K562 (cell line): ENCODE results near the gene SDHAF3. TPM values are rescaled to one million over a fixed set of nuclear protein-coding genes. Genes with fewer than 3 reads are reported as not detected.

Experiments used
- ATAC-seq: fragments of 200-7000 bp; cut with Tn5 transposase; 3 replicates; pipeline ENCODE4 v1.9.1; 2020; ENCODE audit warnings: moderate library complexity
- BruUV-seq: library from RNA; stranded (reverse); fragments of 400-500 nt; replicated peaks from 2 replicates; lab custom pipeline; 2021; lab: Mats Ljungman, UMichigan
- CTCF ChIA-PET: fragments of 300-600 bp; formaldehyde crosslinking; extraction: SDS; loops from one replicate; lab custom pipeline; 2021; ENCODE audit warnings: low intra/inter-chr PET ratio; lab: Yijun Ruan, JAX
- POLR2A ChIA-PET: fragments of 300-600, 350-650 bp; sonication (Branson Sonifier 250); formaldehyde crosslinking; extraction: SDS; loops from one replicate; lab custom pipeline; 2021; ENCODE audit warnings: antibody characterized with exemption, inconsistent platforms; lab: Yijun Ruan, JAX
- DNase-seq, 4 experiments: peaks; one replicate each; pipeline versions ENCODE4 v3.0.0 to v3.0.0-alpha.2; 2011 to 2018; ENCODE audit warnings: low spot score in 3 of 4, mixed read lengths in 3 of 4; ENCODE audit errors: extremely low read depth in 1 of 4
- FAIRE-seq: peaks from 2 replicates; lab custom pipeline; 2011; peaks lifted over from hg19 to GRCh38; lab: Jason Lieb, UNC
- H2AFZ ChIP-seq: 2 replicates; pipeline ENCODE4 v1.6.0; 2011; ENCODE audit warnings: low read depth, low read length, control low read depth, inconsistent platforms
- H3K27ac ChIP-seq: fragments of 200-600 bp; 3 replicates; pipeline ENCODE4 v1.8.0; 2011; ENCODE audit warnings: low read depth, mild to moderate bottlenecking, control low read depth, inconsistent platforms, low read length, moderate library complexity, mixed read lengths; ENCODE audit errors: extremely low read depth
- H3K27me3 ChIP-seq, 2 experiments: fragments of 300-600 bp in 1 of 2; 2 replicates in 1 of 2; 3 replicates in 1 of 2; pipeline versions ENCODE4 v1.6.0 to v1.8.0; 2011; ENCODE audit warnings: inconsistent platforms in 2 of 2, low read length in 2 of 2, mild to moderate bottlenecking in 1 of 2, mixed read lengths in 1 of 2, moderate library complexity in 1 of 2; ENCODE audit not compliant: control insufficient read depth in 2 of 2, insufficient read depth in 2 of 2
- H3K36me3 ChIP-seq: fragments of 300-600 bp; 3 replicates; pipeline ENCODE4 v1.8.0; 2011; ENCODE audit warnings: mild to moderate bottlenecking, low read length, inconsistent platforms; ENCODE audit not compliant: control insufficient read depth, insufficient read depth
- H3K4me1 ChIP-seq, 2 experiments: fragments of 200-600 bp in 1 of 2; replicated peaks in 1 of 2; 2 replicates in 1 of 2; 3 replicates in 1 of 2; pipeline versions ENCODE4 v1.5.1 to v1.8.0; 2011; ENCODE audit warnings: inconsistent platforms in 2 of 2, low read length in 2 of 2, mild to moderate bottlenecking in 1 of 2, mixed read lengths in 1 of 2, moderate library complexity in 1 of 2; ENCODE audit not compliant: control insufficient read depth in 2 of 2, insufficient read depth in 2 of 2
- H3K4me2 ChIP-seq: 2 replicates; pipeline ENCODE4 v1.6.1; 2011; ENCODE audit warnings: low read length, control low read depth, inconsistent platforms, mixed read lengths; ENCODE audit not compliant: insufficient read depth
- H3K4me3 ChIP-seq: fragments of 200-600 bp; sonication (generic), shearing (Covaris generic); 2 replicates; pipeline ENCODE4 v1.5.1; 2016; ENCODE audit warnings: control low read depth, inconsistent platforms
- H3K79me2 ChIP-seq: fragments of 200-600 bp; 3 replicates; pipeline ENCODE4 v1.8.0; 2011; ENCODE audit warnings: low read length, inconsistent platforms; ENCODE audit not compliant: control insufficient read depth, insufficient read depth
- H3K9ac ChIP-seq, 2 experiments: 2 replicates each; pipeline versions ENCODE4 v1.6.0 to v1.6.1; 2011; ENCODE audit warnings: low read depth in 2 of 2, low read length in 2 of 2, control low read depth in 1 of 2, inconsistent platforms in 1 of 2, mild to moderate bottlenecking in 1 of 2, mixed read lengths in 1 of 2; ENCODE audit not compliant: insufficient read depth in 1 of 2
- H3K9me1 ChIP-seq: one replicate; pipeline ENCODE4 v1.6.0; 2011; ENCODE audit warnings: inconsistent platforms, mild to moderate bottlenecking, low read length, moderate library complexity; ENCODE audit not compliant: control insufficient read depth, insufficient read depth
- H3K9me3 ChIP-seq: replicated peaks from 2 replicates; pipeline ENCODE4 v1.5.1; 2011; ENCODE audit warnings: low read depth, low read length, inconsistent platforms; ENCODE audit not compliant: control insufficient read depth, insufficient read depth
- H4K20me1 ChIP-seq: replicated peaks from 2 replicates; pipeline ENCODE4 v1.6.1; 2011; ENCODE audit warnings: low read length, inconsistent platforms, mixed read lengths; ENCODE audit not compliant: control insufficient read depth, insufficient read depth
- CREB3L1 ChIP-seq: fragments of 450-650 bp; IDR thresholded peaks from 2 replicates; pipeline ENCODE4 v1.6.1; 2014; ENCODE audit warnings: low read depth, mild to moderate bottlenecking, moderate library complexity, borderline replicate concordance
- CTCF ChIP-seq, 3 experiments: IDR thresholded peaks in 2 of 3; conservative IDR thresholded peaks in 1 of 3; 2 replicates each; pipeline ENCODE4 v1.5.1; 2011 to 2012; ENCODE audit warnings: low read length in 3 of 3, mild to moderate bottlenecking in 3 of 3, control low read depth in 2 of 3, improper control_type of control experiment in 1 of 3, inconsistent platforms in 1 of 3, low read depth in 1 of 3, mixed read lengths in 1 of 3, moderate library complexity in 1 of 3; ENCODE audit not compliant: insufficient read depth in 2 of 3
- HNRNPUL1 ChIP-seq: fragments of 200-400 bp; formaldehyde crosslinking; IDR thresholded peaks from 2 replicates; pipeline ENCODE4 v1.6.1; 2017; ENCODE audit warnings: low read length
- KHSRP ChIP-seq: fragments of 450-650 bp; IDR thresholded peaks from 2 replicates; pipeline ENCODE4 v1.6.1; 2017
- L3MBTL2 ChIP-seq: fragments of 450-650 bp; IDR thresholded peaks from 2 replicates; pipeline ENCODE4 v1.6.1; 2016; ENCODE audit warnings: mild to moderate bottlenecking, moderate library complexity
- MXD1 ChIP-seq: fragments of 250-450 bp; sonication (Bioruptor Pico); IDR thresholded peaks from 2 replicates; pipeline ENCODE4 v1.8.0; 2021; ENCODE audit warnings: borderline replicate concordance, mild to moderate bottlenecking, moderate library complexity; ENCODE audit not compliant: poor library complexity, severe bottlenecking
- NFXL1 ChIP-seq: fragments of 450-650 bp; formaldehyde crosslinking; IDR thresholded peaks from 2 replicates; pipeline ENCODE4 v1.4.0; 2021; ENCODE audit warnings: mild to moderate bottlenecking
- TBP ChIP-seq: optimal IDR thresholded peaks from 2 replicates; pipeline ENCODE3; 2011; ENCODE audit warnings: low read depth, low read length, improper control_type of control experiment
- XRCC3 ChIP-seq: fragments of 450-650 bp; IDR thresholded peaks from 2 replicates; pipeline ENCODE4 v1.6.1; 2017; ENCODE audit warnings: mild to moderate bottlenecking, moderate library complexity
- ZKSCAN3 ChIP-seq: fragments of 250-450 bp; sonication (Bioruptor Pico); IDR thresholded peaks from 2 replicates; pipeline ENCODE4 v1.4.0; 2020
- ZMIZ1 ChIP-seq, 2 experiments: fragments of 150-350 bp in 1 of 2; IDR thresholded peaks; 2 replicates each; pipeline ENCODE4 v1.6.1; 2012 to 2016; ENCODE audit warnings: low read depth in 2 of 2, low read length in 2 of 2, mild to moderate bottlenecking in 1 of 2, moderate library complexity in 1 of 2
- ZNF77 ChIP-seq: fragments of 250-450 bp; sonication (Bioruptor Pico); IDR thresholded peaks from 2 replicates; pipeline ENCODE4 v1.5.0; 2020
- WGBS: fragments of 100-300 bp; shearing (Covaris generic); methylation state at CpG from one replicate; pipeline ENCODE4 v1.1.6; 2016; ENCODE audit warnings: low coverage, mixed read lengths; ENCODE audit not compliant: insufficient coverage; ENCODE audit errors: missing lambda C conversion rate; 5-methylcytosine and 5-hydroxymethylcytosine counted together
- in situ Hi-C: fragments of 300-500 bp; cut with MboI; formaldehyde crosslinking; loops from 4 replicates; pipeline ENCODE4 v1.15.0; 2018; ENCODE audit warnings: inconsistent platforms, mixed read lengths
- intact Hi-C: fragments of 100-400 bp; cut with micrococcal nuclease; formaldehyde crosslinking; loops from 2 replicates; pipeline ENCODE4 v1.14.2; 2022
- polyA plus RNA-seq, 8 experiments: library from polyadenylated mRNA; depleted of rRNA in 4 of 8; stranded (reverse) in 5 of 8; unstranded in 3 of 8; fragments of >200 nt; fragmentation: Nextera tagmentation in 2 of 8; fragmentation: Illumina TruSeq in 1 of 8; extraction: Ambion mirVana in 2 of 8; extraction: Trizol in 1 of 8; gene quantifications; 2 replicates each; pipeline versions ENCODE4 v1.2.1 to v1.2.3, GENCODE V29; 2011 to 2014; ENCODE audit warnings: inconsistent platforms in 1 of 8, missing spikeins in 1 of 8
- total RNA-seq, 7 experiments: library from RNA; depleted of rRNA in 6 of 7; stranded (reverse); fragments of >200 nt in 6 of 7; fragmentation: Illumina TruSeq in 2 of 7; extraction: Trizol in 2 of 7; gene quantifications; 2 replicates each; pipeline versions ENCODE4 v1.2.1 to v1.2.3, GENCODE V29; 2011 to 2021; ENCODE audit warnings: low replicate concordance in 1 of 7
- TF ChIP-seq, protein P1 (sequence below): fragments of 450-650 bp; IDR thresholded peaks from 2 replicates; pipeline ENCODE4 v1.7.1; 2018; ENCODE audit warnings: mild to moderate bottlenecking, low read depth; ENCODE audit not compliant: partially characterized antibody

Gene SDHAF3
- total and polyA plus RNA-seq, 9 of the 15 experiments (the other 6 are each of a cell fraction or from before 2014, with no cell fraction given): 51.5 to 403 (median 145) TPM

- no peaks in the 10 kb centered on the region for H3K9me3 ChIP-seq
- BruUV-seq: no TSS peak
- no peak for DNase-seq
- H4K20me1 ChIP-seq: no peaks in the 10 kb centered on the region
- no peak; the same call in 2 of the 3 replicates for ATAC-seq
- intact Hi-C loops: no loop called here
- H3K27ac ChIP-seq: no peak overlapping the region
- POLR2A ChIA-PET: interaction anchor here (0.8 kb wide), 1 partner anchor 11 kb away, joined by 3 read pairs; no protein-coding TSS in a partner anchor
- no peak overlapping the region for H3K4me3 ChIP-seq
- in situ Hi-C loops: no loop called here
- H3K4me1 ChIP-seq: no peaks in the 10 kb centered on the region
- H3K9ac ChIP-seq: no peak overlapping the region
- FAIRE-seq: no peak
- H3K36me3 ChIP-seq: no peaks in the 10 kb centered on the region
- CTCF ChIA-PET: no interaction called here
- H3K27me3 ChIP-seq: peaks cover 9 to 31% of the 10 kb centered on the region in 2 experiments; a peak in 4 of 5 replicates
- no peak overlapping the region for H3K4me2 ChIP-seq
- no peaks in the 10 kb centered on the region for H3K9me1 ChIP-seq
- H3K79me2 ChIP-seq: no peaks in the 10 kb centered on the region
- 0% methylated on average over 3 of the region's 3 CpGs for WGBS
- H2AFZ ChIP-seq: no peak overlapping the region
- no peak for TF ChIP-seq NFXL1
- no peak for TF ChIP-seq TBP
- no peak for TF ChIP-seq XRCC3
- TF ChIP-seq CTCF (IDR thresholded peaks at IDR 0.05 in 2 of 3, conservative IDR thresholded peaks at IDR 0.05 in 1 of 3; ENCODE audit: insufficient read depth in 2 of 3, low read depth in 1 of 3, low read length in 3 of 3): no peak
- TF ChIP-seq L3MBTL2: no peak
- TF ChIP-seq ZKSCAN3 (CRISPR knock-in tag): no peak
- no peak for TF ChIP-seq MXD1 (CRISPR knock-in tag)
- no peak for TF ChIP-seq ZNF77 (CRISPR knock-in tag)
- TF ChIP-seq ZMIZ1 (IDR thresholded peaks at IDR 0.05; ENCODE audit: low read depth in 2 of 2, low read length in 2 of 2): no peak
- TF ChIP-seq KHSRP: no peak
- TF ChIP-seq, protein P1, sequence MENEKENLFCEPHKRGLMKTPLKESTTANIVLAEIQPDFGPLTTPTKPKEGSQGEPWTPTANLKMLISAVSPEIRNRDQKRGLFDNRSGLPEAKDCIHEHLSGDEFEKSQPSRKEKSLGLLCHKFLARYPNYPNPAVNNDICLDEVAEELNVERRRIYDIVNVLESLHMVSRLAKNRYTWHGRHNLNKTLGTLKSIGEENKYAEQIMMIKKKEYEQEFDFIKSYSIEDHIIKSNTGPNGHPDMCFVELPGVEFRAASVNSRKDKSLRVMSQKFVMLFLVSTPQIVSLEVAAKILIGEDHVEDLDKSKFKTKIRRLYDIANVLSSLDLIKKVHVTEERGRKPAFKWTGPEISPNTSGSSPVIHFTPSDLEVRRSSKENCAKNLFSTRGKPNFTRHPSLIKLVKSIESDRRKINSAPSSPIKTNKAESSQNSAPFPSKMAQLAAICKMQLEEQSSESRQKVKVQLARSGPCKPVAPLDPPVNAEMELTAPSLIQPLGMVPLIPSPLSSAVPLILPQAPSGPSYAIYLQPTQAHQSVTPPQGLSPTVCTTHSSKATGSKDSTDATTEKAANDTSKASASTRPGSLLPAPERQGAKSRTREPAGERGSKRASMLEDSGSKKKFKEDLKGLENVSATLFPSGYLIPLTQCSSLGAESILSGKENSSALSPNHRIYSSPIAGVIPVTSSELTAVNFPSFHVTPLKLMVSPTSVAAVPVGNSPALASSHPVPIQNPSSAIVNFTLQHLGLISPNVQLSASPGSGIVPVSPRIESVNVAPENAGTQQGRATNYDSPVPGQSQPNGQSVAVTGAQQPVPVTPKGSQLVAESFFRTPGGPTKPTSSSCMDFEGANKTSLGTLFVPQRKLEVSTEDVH: no peak
- no peak for TF ChIP-seq HNRNPUL1
- no peak for TF ChIP-seq CREB3L1
Measured at GRCh38 chr7:97204821-97205220, 87.3 kb downstream of the SDHAF3 start.
